ENCODE results near the gene PGA4.
"Not testable (repeated sequence)": the region's sequence is repeated elsewhere in the genome, so short reads cannot be mapped to it uniquely, and the experiment has no call there.

PGA4 gene

GRCh38 chr11:61204502-61205059, 17.6 kb upstream of the PGA4 start:
- not testable (repeated sequence) for DNase-seq (ENCODE audit: low spot score)

- DNase-seq (ENCODE audit: low spot score): not testable (repeated sequence)
These were observed 14.4 kb upstream of the PGA4 start for GRCh38 chr11:61207636-61208310.

GRCh38 chr11:61210629-61211028, 11.5 kb upstream of the PGA4 start:
- DNase-seq (ENCODE audit: low spot score): not testable (repeated sequence)

GRCh38 chr11:61211327-61211952, 10.7 kb upstream of the PGA4 start:
- not testable (repeated sequence) for DNase-seq (ENCODE audit: low spot score)

- DNase-seq (ENCODE audit: low spot score): not testable (repeated sequence)
These were observed 9.9 kb upstream of the PGA4 start for GRCh38 chr11:61212202-61212601.

- DNase-seq (ENCODE audit: low spot score): not testable (repeated sequence)
These were observed 8.3 kb upstream of the PGA4 start for GRCh38 chr11:61213711-61214324.

GRCh38 chr11:61218306-61218705, 3.8 kb upstream of the PGA4 start:
- DNase-seq (ENCODE audit: low spot score): not testable (repeated sequence)

GRCh38 chr11:61219016-61219415, 3.1 kb upstream of the PGA4 start:
- DNase-seq (ENCODE audit: low spot score): not testable (repeated sequence)

- not testable (repeated sequence) for DNase-seq (ENCODE audit: low spot score)
These were observed 545 bp downstream of the PGA4 start for GRCh38 chr11:61222692-61223091.

- DNase-seq (ENCODE audit: low spot score): not testable (repeated sequence)
These were observed 4.5 kb downstream of the PGA4 start for GRCh38 chr11:61226457-61227137.

GRCh38 chr11:61229458-61229857, 7.3 kb downstream of the PGA4 start:
- not testable (repeated sequence) for DNase-seq (ENCODE audit: low spot score)

GRCh38 chr11:61231033-61231432, 8.9 kb downstream of the PGA4 start:
- not testable (repeated sequence) for DNase-seq (ENCODE audit: low spot score)

GRCh38 chr11:61231585-61231984, 9.4 kb downstream of the PGA4 start:
- not testable (repeated sequence) for DNase-seq (ENCODE audit: low spot score)

- not testable (repeated sequence) for DNase-seq (ENCODE audit: low spot score)
These were observed 10.5 kb downstream of the PGA4 start for GRCh38 chr11:61232548-61233145.

- not testable (repeated sequence) for DNase-seq (ENCODE audit: low spot score)
These were observed 15.0 kb downstream of the PGA4 start for GRCh38 chr11:61237130-61237529.

GRCh38 chr11:61240288-61240687, 18.1 kb downstream of the PGA4 start:
- not testable (repeated sequence) for DNase-seq (ENCODE audit: low spot score)

GRCh38 chr11:61240875-61241274, 18.7 kb downstream of the PGA4 start, which contains the start of gene PGA5:
PGA5 (plus strand) TSS chr11:61241175; CDS start chr11:61241227, 52 bp downstream.
- DNase-seq (ENCODE audit: low spot score): not testable (repeated sequence)

GRCh38 chr11:61241526-61241925, 19.4 kb downstream of the PGA4 start:
- DNase-seq (ENCODE audit: low spot score): not testable (repeated sequence)

GRCh38 chr11:61245284-61245964, 23.3 kb downstream of the PGA4 start:
- not testable (repeated sequence) for DNase-seq (ENCODE audit: low spot score)

- not testable (repeated sequence) for DNase-seq (ENCODE audit: low spot score)
These were observed 25.9 kb downstream of the PGA4 start for GRCh38 chr11:61248071-61248470.

- not testable (repeated sequence) for DNase-seq (ENCODE audit: low spot score)
These were observed 27.1 kb downstream of the PGA4 start for GRCh38 chr11:61249201-61249600.
